Middle frontal gyrus (tissue), 1 donor: ENCODE measurements around the gene ALDH1A3.
"Not testable (repeated sequence)": the region's sequence is repeated elsewhere in the genome, so short reads cannot be mapped to it uniquely, and the experiment has no call there.

Source experiments
- DNase-seq: peaks from one replicate; pipeline ENCODE4 v3.0.0-alpha.2; 2015; ENCODE audit warnings: low spot score; ENCODE audit errors: extremely low spot score

Gene ALDH1A3

DNA sequence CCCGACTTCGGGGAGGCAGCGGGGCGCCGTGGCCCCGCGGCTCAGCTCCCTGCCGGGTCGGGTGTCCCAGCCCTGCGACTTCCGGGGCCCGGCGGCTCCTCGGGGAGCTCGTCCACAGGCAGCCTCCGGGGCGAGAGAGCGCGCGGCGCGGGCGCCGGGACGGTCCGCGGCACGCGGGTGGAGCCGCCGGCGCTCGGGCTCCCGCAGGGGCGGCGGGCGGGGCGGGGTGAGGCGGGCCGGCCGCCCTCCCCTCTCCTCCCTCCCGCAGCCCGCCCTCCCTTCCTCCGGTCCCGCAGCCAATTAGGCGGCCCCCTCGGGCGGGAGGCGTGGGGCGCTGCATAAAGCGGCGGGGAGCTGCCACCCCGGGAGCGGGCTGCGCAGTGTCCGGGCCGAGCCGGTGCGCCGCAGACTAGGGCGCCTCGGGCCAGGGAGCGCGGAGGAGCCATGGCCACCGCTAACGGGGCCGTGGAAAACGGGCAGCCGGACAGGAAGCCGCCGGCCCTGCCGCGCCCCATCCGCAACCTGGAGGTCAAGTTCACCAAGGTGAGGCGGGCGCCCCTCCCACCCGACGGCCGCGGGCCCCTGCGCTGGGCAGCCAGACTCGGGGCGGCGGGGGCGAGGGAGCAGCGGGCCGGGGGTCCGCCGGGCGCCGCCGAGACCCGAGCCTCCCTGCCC lies at the start of gene ALDH1A3:
Gene ALDH1A3 (plus strand): TSS at position 368 of the 675 bp plus-strand sequence. CDS start 77 bp downstream, at position 445.
- no peak for DNase-seq

DNA sequence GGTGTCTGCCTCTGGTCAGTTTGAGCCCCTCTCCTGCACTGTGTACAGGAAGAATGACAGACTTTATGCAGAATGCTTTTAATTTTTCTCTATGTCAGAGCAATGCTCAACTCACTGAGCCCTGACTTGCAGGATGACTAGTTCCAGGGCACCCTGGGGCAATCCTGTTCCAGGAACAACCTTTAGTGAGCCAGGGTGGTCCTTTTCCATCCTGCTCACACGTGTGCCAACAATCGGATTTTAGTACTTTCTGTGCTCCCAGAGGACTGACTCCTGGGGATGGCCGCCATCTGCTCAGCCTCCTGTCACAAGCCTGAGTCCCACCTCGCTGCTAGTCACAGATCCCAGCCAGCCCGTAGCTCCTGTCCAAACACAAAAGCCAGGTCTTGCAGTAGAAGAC lies 48.2 kb upstream of the ALDH1A3 start:
- DNase-seq, result no peak

DNA sequence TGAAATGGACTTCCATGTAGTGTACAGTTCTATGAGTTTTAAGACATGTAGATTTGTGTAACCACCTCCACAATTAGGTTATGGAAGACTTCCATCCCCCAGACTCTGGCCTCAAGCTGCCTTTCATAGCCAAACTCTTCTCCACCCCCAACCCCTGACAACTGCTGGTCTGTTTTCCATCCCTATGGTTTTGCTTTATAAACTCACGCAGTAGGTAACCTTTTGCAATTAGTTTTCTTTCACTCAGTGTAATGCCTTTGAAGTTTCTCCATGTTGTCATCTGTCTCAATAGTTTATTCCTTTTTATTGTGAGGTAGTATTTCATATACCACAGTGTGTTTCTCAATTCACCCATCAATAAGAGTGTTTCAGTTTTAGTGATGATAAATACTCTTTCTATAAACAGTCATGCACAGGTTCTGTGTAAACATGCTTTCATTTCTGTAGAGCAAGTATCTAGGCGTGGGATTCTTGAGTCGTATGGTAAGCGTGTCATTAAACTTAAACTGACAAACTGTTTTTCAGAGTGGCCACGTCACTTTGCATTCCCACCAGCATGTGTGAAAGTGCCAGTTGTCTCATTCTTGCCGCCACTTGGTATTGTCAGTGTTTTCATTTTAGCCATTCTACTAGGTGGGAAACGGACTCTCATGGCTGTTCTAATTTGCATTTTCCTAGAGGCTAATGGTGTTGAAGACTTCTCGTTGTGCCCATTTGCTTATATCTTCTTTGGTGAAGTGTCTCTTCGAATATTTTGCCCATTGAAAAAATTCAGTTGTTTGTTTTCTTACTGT lies 47.3 kb upstream of the ALDH1A3 start:
- DNase-seq, result no peak

DNA sequence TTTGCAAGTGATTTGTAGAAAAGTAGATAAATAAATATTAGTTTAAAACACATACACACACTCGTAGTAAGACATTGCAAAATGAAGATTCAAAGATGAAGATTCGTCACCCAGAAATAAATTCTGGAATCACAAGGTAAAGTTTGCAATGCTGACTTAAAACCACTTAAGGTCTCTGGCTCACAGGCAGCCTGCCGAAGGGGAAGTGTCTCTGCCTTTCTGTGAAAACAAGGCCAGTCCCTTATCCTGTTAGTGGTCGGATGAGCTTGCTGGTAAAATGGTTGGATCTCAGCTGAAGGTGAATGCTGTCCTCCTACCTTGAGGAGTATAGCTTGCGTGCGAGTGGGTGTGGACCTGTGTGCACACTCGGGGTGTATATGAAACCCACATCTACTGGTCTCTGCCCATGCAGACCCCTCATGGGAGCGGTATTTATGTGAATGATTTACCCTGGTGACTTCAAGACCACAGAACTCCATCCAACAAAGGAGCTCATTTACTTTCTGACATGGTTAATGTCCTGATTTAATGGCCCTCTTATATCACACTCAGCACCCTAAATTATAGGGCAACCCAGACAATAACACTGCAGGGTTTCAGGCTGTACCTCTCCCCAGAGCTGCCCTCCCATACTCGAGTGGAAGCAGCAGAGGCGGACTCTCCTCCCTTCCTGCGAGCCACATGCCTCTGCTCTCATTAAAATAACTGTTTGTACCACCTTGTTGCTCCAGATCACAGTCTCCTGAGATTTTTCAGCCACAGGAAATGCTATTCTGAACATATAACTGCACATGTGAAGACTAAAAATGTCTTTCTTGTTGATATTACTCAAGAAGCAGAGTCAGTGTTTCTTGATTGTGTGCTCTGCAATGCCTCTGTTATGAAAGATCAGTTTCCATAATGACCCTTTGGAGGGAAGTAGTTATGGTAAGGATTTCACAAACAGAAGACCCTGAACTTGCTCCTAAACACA lies 45.9 kb upstream of the ALDH1A3 start:
- no peak for DNase-seq

DNA sequence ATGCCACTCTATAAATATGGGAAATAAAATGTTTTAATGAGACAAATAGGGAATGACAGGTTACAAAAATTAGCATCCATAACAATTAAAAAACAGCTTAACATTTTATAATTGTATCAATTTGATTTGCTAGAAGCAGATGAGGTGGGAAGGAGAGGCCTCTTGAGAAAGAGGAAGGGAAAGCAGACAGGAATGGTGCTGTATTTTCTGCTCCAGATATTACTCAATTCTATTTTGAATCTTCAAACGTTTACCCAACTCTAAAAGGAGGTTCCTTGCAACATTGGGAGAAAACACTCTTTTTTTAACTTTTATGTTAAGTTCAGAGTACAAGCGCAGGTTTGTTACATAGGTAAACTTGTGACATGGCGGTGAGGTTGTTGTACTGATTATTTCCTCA lies 44.9 kb upstream of the ALDH1A3 start:
- DNase-seq, result no peak

DNA sequence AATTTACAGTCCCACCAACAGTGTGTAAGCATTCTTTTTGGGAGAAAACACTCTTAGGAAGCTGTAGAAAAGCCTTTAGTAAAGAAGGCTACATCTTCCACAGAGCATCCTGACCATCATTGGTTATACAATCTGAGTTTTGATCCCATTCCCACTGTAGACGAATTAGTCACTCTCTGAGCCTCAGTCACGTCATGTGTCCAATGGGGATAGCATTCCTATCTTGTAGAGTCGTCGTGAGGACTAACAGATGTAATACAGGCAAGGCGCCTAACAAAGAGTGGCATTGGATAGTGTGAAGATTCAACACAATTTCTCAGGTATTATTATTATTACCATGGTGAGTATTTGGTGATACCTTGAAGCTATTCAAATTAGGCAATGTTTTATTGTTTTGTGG lies 44.0 kb upstream of the ALDH1A3 start:
- DNase-seq, result no peak

DNA sequence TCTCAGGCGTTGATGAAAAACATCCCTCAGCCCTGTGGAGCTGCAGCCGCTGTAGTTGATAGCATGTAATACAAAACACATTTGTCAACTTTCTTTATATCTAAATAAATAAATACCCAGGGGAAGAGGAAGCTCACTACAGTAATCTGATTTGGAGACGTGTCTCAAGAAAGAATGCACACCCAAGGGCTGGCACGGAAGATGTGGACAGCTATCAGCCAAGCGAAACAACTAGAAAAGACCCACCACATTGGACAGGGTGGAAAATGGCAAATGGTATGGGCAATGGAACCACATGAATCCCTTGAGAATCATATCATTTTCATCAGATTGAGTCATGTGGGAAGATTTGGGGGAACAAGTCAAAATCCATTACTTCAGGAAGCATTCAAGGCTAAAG lies 43.1 kb upstream of the ALDH1A3 start:
- DNase-seq, result no peak

DNA sequence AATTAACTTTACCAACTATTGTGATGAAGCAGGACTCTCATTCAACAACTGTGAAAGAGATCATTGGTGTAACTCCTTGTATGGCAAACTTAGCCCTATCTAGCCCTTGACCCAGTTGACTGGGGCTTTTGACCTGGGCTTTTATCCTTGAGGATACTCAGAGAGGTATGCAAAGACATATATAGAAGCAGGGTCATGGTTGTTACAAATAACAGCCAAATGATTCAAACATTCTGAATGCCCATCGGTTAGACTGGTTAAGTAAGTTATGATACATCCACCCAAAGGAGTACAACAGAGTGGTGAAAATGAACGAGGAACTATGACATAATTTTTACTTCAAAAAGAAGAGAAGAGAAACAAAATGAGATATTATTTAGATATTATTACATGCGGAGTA lies 38.2 kb upstream of the ALDH1A3 start:
- DNase-seq, result no peak

DNA sequence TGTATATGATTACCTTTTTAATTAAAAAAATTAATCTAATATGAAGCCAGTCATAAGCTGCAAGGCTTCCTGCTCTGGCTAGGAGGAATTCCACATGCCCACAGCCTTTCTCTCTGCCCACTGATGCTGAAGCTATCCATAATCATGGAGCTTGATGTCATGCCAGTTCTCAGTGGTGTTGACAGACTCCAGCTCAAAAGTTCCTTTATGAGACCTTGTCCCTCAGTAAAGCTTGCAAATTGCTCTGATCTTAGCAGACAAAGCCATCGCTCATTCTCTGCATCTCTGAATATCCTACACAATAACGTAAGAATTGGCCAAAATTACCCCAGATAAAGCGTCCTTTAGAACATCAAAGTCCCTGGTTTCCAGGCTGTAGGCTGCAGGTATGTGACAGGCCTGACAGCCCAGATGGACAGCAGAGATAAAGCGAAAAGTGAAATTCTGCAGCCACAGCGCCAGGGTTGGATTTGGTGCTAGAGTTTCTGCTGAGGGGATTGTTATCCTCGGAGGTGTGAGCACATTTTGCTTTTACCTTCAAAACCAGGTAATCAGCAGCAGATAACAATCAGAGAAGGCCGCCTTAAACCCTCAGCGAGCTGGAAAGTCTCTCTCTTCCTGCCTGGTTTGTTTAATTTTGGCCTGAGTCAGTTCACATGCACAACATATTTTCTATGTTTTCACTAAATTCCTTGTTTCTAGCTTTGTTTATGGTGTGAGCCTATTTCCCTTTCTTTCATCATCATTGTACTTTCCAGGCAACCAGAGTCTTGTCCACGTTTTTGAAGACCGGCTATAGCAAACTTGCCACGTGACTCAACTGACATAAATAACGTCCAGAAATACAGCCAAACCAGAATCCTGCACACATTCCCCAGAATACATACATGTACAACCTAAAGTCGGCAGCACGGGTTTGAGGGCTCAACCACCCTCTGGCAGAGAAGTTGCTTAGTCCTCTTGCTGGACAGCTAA lies 36.6 kb upstream of the ALDH1A3 start:
- DNase-seq, result no peak

DNA sequence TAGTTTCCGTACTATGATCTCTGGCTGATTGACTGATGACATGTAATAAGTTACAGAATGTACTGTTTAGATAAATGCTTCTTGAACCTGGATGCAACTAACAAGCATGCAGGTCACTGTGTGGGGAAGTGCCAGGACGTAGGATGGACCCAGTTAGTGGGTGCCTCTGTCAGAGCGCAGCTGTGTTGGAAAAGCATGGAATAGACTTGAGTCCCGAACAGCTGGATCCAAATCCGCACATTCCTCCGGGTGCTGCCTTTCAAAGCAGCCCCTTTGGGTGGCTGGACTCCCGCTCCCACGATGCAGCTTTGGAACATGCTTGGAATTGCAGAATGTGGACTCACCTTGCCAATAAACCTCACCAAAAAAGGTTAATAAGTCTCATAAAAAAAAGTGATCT lies 35.5 kb upstream of the ALDH1A3 start:
- no peak for DNase-seq

DNA sequence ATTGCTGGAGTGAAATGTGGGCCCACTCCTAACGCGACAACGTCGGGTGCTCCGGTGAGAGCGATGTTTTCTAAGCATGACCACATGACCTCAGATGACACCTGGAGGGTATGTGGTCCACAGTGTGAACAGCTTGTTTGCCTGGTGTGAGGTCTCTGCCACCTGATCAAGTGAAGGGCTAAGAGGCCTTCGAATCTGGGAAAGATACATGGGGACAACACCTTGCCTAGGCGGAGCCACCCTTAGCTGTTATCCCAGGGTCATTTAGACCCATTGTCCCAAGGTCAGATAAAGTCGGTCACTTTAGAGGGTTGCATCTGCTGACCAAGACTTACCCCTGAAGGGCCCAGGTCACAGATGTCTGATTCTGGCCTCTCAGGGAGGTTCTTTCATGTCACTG lies 34.9 kb upstream of the ALDH1A3 start:
- DNase-seq, result no peak

DNA sequence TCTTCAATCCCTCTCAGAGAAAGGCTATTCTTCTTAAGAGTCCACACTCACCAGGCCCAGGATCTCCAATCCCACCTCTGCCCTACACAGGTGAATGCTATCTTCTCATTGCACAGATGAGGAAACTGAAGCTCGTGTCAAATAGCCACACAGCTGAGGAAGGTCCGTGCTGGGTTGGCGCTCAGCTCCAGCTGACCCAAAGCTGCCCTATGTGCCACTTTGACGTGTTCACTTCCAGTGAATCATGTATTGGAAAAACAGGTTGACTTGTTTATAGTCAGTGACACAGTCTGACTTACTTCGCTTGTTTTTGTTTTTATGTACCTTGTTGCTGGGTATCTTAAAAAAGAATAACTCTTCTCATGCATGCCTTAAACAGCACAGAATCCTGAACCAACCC lies 32.4 kb upstream of the ALDH1A3 start:
- no peak for DNase-seq

DNA sequence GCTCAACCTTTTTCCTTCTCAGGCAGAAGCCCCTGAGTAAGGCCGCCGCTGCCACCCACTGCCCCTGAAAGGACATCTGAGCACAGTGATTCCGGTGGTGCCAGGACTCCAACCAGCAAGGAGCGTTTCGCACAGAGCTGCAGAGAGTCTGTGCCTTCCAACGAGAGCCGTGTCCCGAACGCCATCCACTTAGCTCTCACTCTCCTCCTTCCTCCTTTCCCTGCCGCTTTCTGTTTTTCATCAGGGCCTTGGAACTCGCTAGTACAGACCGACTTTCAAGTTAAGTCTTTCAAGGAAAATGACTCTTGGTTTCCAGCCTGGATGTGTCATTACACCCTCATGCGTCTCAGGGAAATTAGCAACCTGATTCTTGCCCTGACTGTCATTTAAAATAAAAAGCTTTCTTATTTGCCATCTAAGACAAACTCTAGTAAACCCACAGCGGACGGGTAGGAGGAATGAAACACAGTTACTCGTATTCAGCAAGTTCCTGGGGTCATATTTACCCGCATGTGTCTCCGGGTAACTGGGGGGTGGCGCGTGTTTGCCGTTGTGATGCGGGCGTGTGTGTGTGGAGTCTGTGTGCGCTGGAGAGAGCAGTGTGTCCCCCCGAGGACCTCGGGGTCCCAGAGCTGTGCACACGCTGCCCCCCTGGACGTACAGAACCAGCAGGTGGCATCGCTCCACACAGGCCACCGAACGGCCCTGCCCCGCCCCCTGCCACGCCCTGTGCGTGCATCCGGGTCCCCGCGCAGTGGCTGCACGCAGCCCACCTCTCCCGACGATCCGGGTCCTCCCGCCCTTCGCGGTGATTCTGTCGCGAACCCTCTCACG lies 30.4 kb upstream of the ALDH1A3 start:
- no peak for DNase-seq

DNA sequence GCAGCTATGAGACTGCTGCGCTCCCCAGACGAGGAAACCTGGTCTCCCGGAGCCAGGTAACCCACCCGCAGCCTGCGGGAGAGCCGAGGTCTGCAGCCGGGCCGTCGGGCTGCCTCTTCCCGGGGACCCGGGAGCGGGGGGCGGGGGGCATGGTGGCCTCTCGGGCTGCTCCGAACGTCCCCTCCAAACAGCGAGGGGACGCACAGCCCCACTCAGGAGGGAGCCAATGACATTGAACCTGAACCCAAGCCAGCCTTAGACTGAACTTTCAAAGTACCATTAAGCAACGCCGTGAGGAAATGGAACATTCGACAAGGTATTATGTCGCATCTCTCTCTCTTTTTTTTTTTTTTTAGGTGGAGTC lies 29.8 kb upstream of the ALDH1A3 start:
- no peak for DNase-seq

DNA sequence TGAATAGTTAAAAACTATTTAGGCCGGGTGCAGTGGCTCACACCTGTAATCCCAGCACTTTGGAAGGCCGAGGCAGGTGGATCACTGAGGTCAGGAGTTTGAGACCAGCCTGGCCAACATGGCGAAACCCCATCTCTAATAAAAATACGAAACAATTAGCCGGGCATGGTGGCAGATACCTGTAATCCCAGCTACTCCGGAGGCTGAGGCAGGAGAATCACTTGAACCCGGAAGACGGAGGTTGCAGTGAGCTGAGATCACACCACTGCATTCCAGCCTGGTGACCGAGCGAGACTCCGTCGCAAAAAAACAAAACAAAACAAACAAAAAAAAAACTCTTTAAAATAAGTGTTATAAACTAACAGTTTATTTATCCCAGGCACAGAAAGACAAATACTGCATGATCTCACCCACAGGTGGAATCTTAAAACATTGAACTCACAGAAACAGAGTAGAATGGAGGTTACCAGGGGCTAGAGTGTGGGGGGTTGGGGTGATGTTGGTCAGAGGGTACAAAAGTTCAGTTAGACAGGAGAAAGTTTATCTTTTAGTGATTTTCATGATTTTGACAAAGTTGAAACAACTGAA lies 28.1 kb upstream of the ALDH1A3 start:
- DNase-seq, result not testable (repeated sequence)

DNA sequence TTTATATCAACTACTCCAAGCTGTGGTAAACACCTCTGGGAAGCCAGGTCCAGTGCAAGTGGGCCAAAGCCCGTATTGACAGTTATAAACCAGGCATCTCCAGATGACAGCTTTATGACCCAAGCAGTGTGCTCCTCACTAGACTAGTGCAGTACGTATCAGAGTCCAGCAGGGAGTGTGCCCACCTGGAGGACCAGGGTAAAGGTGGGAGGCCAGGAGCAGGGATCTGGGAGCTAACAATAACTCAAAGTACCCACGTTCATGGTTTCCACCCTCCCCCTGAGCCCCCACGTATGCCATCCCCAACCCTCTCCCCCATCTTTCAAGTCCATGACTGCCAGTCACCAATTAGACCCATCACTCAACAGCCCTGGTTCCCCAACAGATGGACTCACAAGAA lies 27.0 kb upstream of the ALDH1A3 start:
- DNase-seq, result no peak

DNA sequence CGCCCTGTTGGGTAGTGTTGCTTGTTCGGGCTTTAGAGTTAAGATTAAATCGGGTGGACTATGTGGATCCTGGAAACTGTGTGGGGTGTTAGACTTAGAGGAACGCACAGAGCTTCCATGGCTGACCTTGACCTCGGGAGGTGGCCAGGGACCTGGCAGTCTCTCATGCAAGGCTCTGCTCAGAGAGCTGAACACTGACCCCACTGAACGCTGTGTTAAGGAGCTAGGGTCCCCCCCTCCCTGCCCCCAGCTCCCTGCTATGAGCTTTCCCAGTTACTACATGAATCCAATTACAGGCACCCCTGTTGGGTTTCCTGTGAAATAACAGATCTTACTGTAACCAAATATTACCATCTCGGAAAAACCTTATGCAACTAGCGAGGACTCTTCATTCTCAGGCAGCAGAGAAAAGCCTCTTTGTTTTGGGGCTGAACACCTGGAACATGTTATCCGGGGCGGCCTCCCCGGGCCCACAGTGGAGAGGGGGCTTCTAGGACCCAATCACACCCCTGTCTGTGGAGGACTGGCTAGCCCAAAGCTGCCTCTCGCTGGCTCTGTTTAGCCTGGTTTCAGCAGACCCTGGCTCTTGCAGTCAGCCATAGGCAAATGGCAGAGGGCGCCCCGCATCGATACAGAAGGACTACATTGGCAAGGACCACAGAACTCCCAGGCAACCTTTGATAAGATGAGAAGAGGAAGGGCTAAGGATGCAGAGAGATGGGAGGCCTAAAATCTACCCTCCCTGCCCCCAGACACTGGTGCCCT lies 25.8 kb upstream of the ALDH1A3 start:
- DNase-seq, result no peak

DNA sequence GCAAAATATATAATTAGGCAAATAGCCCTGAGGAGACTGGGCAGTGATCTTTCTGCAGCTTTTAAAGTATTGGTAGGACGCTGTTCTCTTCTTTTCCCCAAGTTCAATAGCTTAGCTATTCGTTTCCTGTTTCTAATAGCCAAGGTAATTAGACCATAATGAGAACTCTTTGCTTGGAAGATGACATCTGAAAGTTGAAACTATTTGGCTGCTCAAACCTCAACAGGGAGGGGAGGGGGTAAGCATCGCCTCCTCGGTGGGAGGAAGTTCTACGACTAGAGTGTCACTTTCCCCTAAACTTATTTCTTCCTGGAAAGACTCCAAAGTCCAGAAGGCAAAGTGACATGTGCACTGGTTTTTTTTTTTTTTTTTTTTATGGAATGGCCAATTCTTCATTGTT lies 22.8 kb upstream of the ALDH1A3 start:
- DNase-seq, result no peak

DNA sequence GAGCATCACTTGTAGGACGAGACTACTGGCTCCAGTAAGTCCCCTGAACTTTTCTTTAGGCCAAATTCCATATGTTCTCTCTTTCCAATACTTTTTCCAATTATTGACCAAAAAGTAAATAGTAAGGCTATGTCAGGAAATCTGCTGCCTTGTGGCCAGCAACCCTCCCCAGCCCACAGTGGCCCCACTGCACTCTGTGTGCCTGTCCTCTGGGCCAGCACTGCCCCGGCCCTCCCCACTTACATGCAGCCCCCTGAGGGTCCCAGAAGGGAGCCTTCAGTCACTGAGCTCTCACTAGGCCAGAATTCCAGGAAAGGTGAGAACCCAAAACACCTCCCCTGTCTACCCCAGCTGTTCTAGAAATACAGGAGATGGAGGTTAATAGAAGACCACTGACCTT lies 21.3 kb upstream of the ALDH1A3 start:
- no peak for DNase-seq
